Measurements from ENCODE around the gene FAM120B.

The FAM120B gene

GRCh38 chr6:170279426-170279825 lies 27.1 kb upstream of the FAM120B start:
- TF ChIP-seq, protein P1, sequence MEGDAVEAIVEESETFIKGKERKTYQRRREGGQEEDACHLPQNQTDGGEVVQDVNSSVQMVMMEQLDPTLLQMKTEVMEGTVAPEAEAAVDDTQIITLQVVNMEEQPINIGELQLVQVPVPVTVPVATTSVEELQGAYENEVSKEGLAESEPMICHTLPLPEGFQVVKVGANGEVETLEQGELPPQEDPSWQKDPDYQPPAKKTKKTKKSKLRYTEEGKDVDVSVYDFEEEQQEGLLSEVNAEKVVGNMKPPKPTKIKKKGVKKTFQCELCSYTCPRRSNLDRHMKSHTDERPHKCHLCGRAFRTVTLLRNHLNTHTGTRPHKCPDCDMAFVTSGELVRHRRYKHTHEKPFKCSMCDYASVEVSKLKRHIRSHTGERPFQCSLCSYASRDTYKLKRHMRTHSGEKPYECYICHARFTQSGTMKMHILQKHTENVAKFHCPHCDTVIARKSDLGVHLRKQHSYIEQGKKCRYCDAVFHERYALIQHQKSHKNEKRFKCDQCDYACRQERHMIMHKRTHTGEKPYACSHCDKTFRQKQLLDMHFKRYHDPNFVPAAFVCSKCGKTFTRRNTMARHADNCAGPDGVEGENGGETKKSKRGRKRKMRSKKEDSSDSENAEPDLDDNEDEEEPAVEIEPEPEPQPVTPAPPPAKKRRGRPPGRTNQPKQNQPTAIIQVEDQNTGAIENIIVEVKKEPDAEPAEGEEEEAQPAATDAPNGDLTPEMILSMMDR (IDR thresholded peaks at IDR 0.05; ENCODE audit: borderline replicate concordance, insufficient read depth, low read depth, low read length), result no peak
- no peak overlapping the region for H3K4me3 ChIP-seq (ENCODE audit: low read depth, low read length)

DNA sequence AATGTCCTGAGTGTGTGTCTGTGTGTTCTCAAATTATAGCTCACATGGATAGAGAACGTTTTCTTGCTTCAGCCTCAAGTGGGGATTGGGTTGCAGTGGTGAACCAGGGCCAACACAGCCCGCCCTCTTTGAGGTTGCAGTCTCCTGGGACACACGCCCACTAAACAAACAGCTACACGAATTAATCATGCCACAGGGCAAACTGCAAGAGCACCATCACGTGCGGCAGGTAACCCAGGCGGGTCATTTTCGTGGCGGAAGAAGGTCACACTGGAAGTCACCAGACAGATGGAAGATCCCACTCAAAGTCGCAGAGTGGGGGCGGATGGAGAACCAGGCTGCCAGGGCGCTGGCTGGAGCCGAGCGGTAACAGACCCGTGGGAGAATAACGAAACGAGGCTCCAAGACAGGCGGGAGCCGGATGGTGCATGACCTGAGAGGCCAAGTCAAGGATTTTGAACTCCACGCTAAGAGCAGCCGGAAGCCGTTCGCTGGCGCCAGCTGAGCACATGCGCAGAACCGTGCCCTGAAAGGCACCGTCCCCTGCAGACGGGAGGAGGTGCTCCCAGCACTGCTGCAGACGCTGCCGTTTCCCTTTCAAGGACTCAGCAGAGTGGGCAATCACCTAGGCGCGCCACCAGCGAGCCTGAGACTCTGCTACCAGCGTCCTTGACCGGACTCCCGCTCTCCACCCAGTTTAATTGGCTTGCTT lies 26.4 kb upstream of the FAM120B start:
- TF ChIP-seq, protein P1 (IDR thresholded peaks at IDR 0.05; ENCODE audit: borderline replicate concordance, insufficient read depth, low read depth, low read length), result no peak
- no peak overlapping the region for H3K4me3 ChIP-seq (ENCODE audit: low read depth, low read length)

DNA sequence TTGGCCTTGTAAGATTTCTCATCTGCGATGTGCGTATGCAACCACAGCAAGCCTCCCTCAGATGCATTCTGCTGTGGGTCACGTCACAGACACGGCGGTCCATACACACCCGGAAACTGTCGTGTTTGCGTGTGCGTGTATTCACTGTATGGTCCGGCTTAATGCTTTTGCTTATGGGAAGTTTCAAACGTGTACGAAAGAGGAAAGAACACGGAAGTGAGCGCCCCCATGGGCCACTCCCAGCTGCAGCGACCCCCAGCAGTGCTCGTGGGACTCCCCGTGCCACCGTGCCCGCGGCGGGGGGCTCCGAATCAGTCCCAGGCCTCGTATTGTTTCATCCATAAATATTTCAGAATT lies 25.9 kb upstream of the FAM120B start:
- no peak overlapping the region for H3K4me3 ChIP-seq (ENCODE audit: low read depth, low read length)
- TF ChIP-seq, protein P1 (IDR thresholded peaks at IDR 0.05; ENCODE audit: borderline replicate concordance, insufficient read depth, low read depth, low read length), result no peak

GRCh38 chr6:170281331-170282292 lies 24.9 kb upstream of the FAM120B start:
- TF ChIP-seq, protein P1 (IDR thresholded peaks at IDR 0.05; ENCODE audit: borderline replicate concordance, insufficient read depth, low read depth, low read length), result no peak
- no peak overlapping the region for H3K4me3 ChIP-seq (ENCODE audit: low read depth, low read length)

DNA sequence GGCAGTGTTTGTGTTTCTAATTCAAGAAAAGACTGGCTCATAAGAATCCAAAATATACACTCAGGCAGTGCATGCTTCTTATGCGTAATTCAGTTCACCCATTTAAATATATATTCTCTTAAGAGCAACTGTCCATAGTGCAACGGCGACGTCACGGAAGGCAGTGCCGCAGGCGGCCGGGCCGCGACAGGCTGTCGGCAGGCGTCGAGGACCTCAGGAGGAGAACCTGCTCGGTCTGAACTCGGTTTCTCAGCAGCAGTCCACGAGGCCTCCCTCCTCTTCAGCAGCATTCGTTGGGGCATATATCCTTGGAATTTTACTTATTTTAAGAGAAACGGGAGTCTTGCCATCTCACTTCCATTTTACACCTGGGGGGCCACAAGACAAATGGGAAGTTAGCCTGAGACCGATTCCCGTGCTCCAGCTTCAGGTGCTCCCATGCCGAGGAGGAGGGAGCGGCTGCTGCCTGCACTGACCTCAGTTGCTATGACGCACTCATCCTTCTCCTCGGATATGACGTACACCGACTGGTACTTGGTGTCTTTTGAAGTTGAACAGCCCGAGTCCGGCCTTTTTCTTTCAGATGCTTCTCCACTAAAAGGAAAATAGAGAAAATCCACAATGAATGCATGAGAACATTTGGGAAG lies 23.9 kb upstream of the FAM120B start:
- TF ChIP-seq, protein P1 (IDR thresholded peaks at IDR 0.05; ENCODE audit: borderline replicate concordance, insufficient read depth, low read depth, low read length), result no peak
- H3K4me3 ChIP-seq (ENCODE audit: low read depth, low read length), result no peak overlapping the region

DNA sequence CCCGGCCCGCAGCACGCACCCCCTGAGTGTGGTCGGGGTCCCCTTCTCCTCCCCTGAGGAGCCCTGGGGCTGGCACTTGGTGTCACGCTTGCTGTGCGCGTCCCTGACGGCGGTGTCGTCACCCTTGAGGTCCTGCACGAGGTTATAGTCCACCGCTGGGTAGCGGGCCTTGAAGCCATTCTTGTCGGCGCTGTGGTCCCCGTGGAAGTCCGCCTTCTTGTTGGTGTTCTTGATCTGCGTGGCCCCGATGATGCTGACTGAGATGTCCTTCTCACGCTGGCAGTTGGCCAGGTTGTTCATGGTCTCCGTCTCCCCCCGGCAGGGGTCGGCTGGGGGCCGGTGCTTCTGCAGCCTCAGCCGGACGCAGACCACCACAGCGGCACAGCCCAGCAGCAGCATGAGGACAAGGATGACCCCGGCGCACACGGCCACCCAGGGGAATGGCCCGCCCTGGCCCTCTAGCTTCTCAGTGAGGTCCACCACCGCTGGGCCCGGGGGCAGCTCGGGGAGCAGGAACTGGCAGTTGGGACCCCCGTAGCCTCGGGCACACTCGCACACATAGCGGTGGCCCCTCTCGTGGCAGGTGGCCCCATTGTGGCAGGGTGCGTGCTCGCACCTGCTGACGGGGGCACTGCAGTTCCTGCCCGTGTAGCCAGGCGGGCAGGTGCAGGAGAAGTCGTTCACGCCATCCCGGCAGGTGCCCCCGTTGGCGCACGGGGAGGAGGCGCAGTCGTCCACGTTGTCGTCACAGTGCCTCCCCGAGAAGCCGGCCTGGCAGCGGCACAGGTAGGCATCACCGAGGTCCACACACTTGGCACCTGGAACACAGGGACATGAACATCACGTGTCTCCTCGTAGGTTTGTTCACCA lies 23.1 kb upstream of the FAM120B start:
- TF ChIP-seq, protein P1 (IDR thresholded peaks at IDR 0.05; ENCODE audit: borderline replicate concordance, insufficient read depth, low read depth, low read length), result no peak
- H3K4me3 ChIP-seq (ENCODE audit: low read depth, low read length), result no peak overlapping the region

Data from GM12875 (cell line).